IMR-90 (cell line): Measurements from ENCODE around the gene UBE2G1.

ENCODE experiments used
- BHLHE40 ChIP-seq: fragments of 150-350 bp; IDR thresholded peaks from 2 replicates; pipeline ENCODE4 v1.6.1; 2016; ENCODE audit warnings: mild to moderate bottlenecking, low read depth, low read length
- CEBPB ChIP-seq: IDR thresholded peaks from 2 replicates; pipeline ENCODE4 v1.6.1; 2012; ENCODE audit warnings: low read depth, low read length, improper control_type of control experiment
- MAZ ChIP-seq: IDR thresholded peaks from 2 replicates; pipeline ENCODE4 v1.6.1; 2012; ENCODE audit warnings: low read depth, mild to moderate bottlenecking, low read length, improper control_type of control experiment, moderate library complexity, borderline replicate concordance
- MXI1 ChIP-seq: IDR thresholded peaks from 2 replicates; pipeline ENCODE4 v1.6.1; 2012; ENCODE audit warnings: low read depth, mild to moderate bottlenecking, low read length, moderate library complexity, borderline replicate concordance
- POLR2A ChIP-seq: IDR thresholded peaks from 2 replicates; pipeline ENCODE4 v1.6.1; 2012; ENCODE audit warnings: mild to moderate bottlenecking, low read depth, low read length
- RAD21 ChIP-seq: IDR thresholded peaks from 2 replicates; pipeline ENCODE4 v1.6.1; 2012; ENCODE audit warnings: low read length, improper control_type of control experiment
- RCOR1 ChIP-seq: IDR thresholded peaks from 2 replicates; pipeline ENCODE4 v1.6.1; 2012; ENCODE audit warnings: mild to moderate bottlenecking, low read length, improper control_type of control experiment; ENCODE audit not compliant: insufficient replicate concordance
- RFX5 ChIP-seq: IDR thresholded peaks from 2 replicates; pipeline ENCODE4 v1.8.0; 2012; ENCODE audit warnings: low read depth, mild to moderate bottlenecking, low read length, moderate library complexity
- SMC3 ChIP-seq: fragments of 150-350 bp; IDR thresholded peaks from 2 replicates; pipeline ENCODE4 v1.6.1; 2016; ENCODE audit warnings: low read depth, mild to moderate bottlenecking, antibody characterized with exemption, low read length, moderate library complexity
- TF ChIP-seq, protein P1 (sequence below): conservative IDR thresholded peaks from 2 replicates; pipeline ENCODE4 v1.5.1; 2012; ENCODE audit warnings: mild to moderate bottlenecking, low read depth, low read length, improper control_type of control experiment
- TF ChIP-seq, protein P2 (sequence below): fragments of 150-350 bp; IDR thresholded peaks from 2 replicates; pipeline ENCODE4 v1.6.1; 2017; ENCODE audit warnings: mild to moderate bottlenecking, antibody characterized with exemption, low read length, low read depth
- TF ChIP-seq, protein P3 (sequence below): fragments of 150-350 bp; IDR thresholded peaks from 2 replicates; pipeline ENCODE4 v1.6.1; 2016; ENCODE audit warnings: low read depth, mild to moderate bottlenecking, low read length, moderate library complexity, borderline replicate concordance

DNA sequence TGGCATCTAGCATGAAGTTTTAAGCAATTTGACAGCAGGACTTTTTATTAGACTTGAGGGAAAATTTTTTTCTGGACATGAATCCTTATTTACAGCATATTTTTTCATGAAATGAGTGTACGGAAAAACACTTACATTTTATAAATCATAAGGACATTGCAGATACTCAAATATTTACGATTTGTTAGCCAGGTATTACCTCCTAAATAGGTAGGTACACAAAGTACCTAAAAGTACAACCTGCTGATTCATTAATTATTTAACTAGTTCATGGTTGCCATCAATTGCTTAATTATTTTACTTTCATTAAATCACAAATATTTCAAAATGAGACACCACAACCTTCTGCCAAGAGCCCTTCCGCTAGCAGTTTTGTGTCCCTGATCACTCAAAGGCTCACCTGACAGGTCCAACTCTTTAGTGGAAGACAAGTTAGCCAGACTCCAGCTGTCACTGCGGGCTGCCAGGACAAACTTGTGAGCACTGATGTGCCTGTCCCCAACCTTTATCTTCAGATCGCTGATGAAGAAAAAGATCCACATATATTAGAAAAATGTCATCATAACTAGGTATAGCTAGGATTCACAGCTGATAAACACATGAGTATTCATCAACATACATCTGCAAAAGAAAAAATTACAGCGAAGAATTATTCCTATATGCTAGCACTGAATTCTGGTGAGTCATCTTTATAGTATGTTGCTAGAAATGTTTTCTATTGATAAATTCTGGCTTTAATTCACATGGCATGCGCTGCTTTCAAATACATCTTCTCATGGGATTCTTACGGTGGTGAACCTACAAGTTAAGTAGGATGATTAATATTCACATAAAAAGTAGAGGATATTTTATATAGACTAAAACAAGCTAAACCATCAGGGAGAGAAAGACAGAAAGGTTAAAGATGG lies 130.8 kb downstream of the UBE2G1 start:
- TF ChIP-seq POLR2A (no peak), SMC3 (no peak), RAD21 (no peak), RCOR1 (no peak), CEBPB (no peak), RFX5 (no peak), BHLHE40 (no peak), MAZ (no peak), MXI1 (no peak)
- TF ChIP-seq, protein P1, sequence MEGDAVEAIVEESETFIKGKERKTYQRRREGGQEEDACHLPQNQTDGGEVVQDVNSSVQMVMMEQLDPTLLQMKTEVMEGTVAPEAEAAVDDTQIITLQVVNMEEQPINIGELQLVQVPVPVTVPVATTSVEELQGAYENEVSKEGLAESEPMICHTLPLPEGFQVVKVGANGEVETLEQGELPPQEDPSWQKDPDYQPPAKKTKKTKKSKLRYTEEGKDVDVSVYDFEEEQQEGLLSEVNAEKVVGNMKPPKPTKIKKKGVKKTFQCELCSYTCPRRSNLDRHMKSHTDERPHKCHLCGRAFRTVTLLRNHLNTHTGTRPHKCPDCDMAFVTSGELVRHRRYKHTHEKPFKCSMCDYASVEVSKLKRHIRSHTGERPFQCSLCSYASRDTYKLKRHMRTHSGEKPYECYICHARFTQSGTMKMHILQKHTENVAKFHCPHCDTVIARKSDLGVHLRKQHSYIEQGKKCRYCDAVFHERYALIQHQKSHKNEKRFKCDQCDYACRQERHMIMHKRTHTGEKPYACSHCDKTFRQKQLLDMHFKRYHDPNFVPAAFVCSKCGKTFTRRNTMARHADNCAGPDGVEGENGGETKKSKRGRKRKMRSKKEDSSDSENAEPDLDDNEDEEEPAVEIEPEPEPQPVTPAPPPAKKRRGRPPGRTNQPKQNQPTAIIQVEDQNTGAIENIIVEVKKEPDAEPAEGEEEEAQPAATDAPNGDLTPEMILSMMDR: no peak
- TF ChIP-seq, protein P2, sequence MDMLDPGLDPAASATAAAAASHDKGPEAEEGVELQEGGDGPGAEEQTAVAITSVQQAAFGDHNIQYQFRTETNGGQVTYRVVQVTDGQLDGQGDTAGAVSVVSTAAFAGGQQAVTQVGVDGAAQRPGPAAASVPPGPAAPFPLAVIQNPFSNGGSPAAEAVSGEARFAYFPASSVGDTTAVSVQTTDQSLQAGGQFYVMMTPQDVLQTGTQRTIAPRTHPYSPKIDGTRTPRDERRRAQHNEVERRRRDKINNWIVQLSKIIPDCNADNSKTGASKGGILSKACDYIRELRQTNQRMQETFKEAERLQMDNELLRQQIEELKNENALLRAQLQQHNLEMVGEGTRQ: no peak
- TF ChIP-seq, protein P3, sequence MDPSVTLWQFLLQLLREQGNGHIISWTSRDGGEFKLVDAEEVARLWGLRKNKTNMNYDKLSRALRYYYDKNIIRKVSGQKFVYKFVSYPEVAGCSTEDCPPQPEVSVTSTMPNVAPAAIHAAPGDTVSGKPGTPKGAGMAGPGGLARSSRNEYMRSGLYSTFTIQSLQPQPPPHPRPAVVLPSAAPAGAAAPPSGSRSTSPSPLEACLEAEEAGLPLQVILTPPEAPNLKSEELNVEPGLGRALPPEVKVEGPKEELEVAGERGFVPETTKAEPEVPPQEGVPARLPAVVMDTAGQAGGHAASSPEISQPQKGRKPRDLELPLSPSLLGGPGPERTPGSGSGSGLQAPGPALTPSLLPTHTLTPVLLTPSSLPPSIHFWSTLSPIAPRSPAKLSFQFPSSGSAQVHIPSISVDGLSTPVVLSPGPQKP: no peak
